ENCODE results near the gene CYP27C1.

Gene CYP27C1

GRCh38 chr2:127191331-127192219 is 28.5 kb downstream of the CYP27C1 start:
- DNase-seq (ENCODE audit: low read depth): no peak

- DNase-seq (ENCODE audit: low read depth): no peak
Observed at GRCh38 chr2:127188797-127189196, 31.3 kb downstream of the CYP27C1 start.

GRCh38 chr2:127187831-127188230 is 32.3 kb downstream of the CYP27C1 start:
- DNase-seq (ENCODE audit: low read depth): no peak

GRCh38 chr2:127187081-127187775 is 32.9 kb downstream of the CYP27C1 start:
- DNase-seq (ENCODE audit: low read depth): no peak

- no peak for DNase-seq (ENCODE audit: low read depth)
Observed at GRCh38 chr2:127185705-127186104, 34.4 kb downstream of the CYP27C1 start.

- no peak for DNase-seq (ENCODE audit: low read depth)
Observed at GRCh38 chr2:127185093-127185492, 35.0 kb downstream of the CYP27C1 start.

GRCh38 chr2:127183771-127184170 is 36.3 kb downstream of the CYP27C1 start:
- no peak for DNase-seq (ENCODE audit: low read depth)

- DNase-seq (ENCODE audit: low read depth): no peak
Observed at GRCh38 chr2:127182626-127183458, 37.3 kb downstream of the CYP27C1 start.

- DNase-seq (ENCODE audit: low read depth): no peak
Observed at GRCh38 chr2:127181851-127182250, 38.2 kb downstream of the CYP27C1 start.

GRCh38 chr2:127179766-127180165 is 40.3 kb downstream of the CYP27C1 start:
- DNase-seq (ENCODE audit: low read depth): no peak

GRCh38 chr2:127177617-127178263 is 42.4 kb downstream of the CYP27C1 start:
- no peak for DNase-seq (ENCODE audit: low read depth)

- DNase-seq (ENCODE audit: low read depth): no peak
Observed at GRCh38 chr2:127176371-127177311, 43.5 kb downstream of the CYP27C1 start.

GRCh38 chr2:127175751-127176354 is 44.2 kb downstream of the CYP27C1 start:
- no peak for DNase-seq (ENCODE audit: low read depth)

GRCh38 chr2:127175041-127175721 is 44.9 kb downstream of the CYP27C1 start:
- DNase-seq (ENCODE audit: low read depth): no peak

- DNase-seq (ENCODE audit: low read depth): no peak
Observed at GRCh38 chr2:127174640-127175039, 45.5 kb downstream of the CYP27C1 start.

GRCh38 chr2:127174136-127174535 is 46.0 kb downstream of the CYP27C1 start:
- no peak for DNase-seq (ENCODE audit: low read depth)

GRCh38 chr2:127173057-127173456 is 47.0 kb downstream of the CYP27C1 start:
- peak; percentile 75 for DNase-seq (ENCODE audit: low read depth)

- DNase-seq (ENCODE audit: low read depth): no peak
Observed at GRCh38 chr2:127172306-127172705, 47.8 kb downstream of the CYP27C1 start.

- no peak for DNase-seq (ENCODE audit: low read depth)
Observed at GRCh38 chr2:127170452-127171197, 49.5 kb downstream of the CYP27C1 start.

Measured in fibroblast of the conjunctiva (primary cell).